ENCODE data around the gene PUSL1. TPM values are rescaled to one million over a fixed set of nuclear protein-coding genes. Genes with fewer than 3 reads are reported as not detected.

PUSL1 gene
- total and polyA plus RNA-seq, 2 experiments from 2014 or later: 41.5 to 55.8 TPM

DNA sequence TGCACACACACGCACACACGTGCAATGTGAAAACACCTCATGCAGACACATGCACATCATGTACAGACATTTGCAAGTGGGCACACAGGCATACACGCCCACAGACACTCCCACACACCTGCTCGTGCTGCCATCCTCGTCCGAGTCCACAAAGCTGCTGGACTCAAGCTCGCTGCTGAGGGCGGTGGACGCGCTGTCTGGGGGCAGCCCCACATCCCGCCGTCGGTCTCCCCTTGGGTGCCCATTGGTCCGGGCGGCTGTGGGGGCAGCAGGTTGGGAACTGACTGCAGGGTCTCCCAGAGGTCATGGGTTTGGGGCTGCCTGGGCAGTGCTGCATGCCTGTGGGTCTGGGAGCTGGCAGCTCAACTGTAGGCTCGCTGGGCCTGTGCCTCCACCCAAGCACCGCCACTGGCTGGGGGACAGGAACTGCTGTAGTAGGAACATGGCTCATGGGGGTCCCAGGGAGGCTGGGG, 33.2 kb downstream of the PUSL1 start:
- Histone ChIP-seq H4K20me1 (replicated peaks; ENCODE audit: insufficient read depth) (0 out of 2 replicates have a peak, but pooled peaks cover 3% of the 10 kb centered on the region), H3K36me3 (ENCODE audit: insufficient read depth) (no peaks in the 10 kb centered on the region), H2AFZ (no peak overlapping the region), H3K79me2 (replicated peaks; ENCODE audit: insufficient read depth) (peaks cover 5% of the 10 kb centered on the region), H3K27ac (ENCODE audit: low read depth) (no peak overlapping the region), H3K4me3 (no peak overlapping the region), H3K27me3 (ENCODE audit: insufficient read depth) (no peaks in the 10 kb centered on the region), H3K9me2 (ENCODE audit: insufficient read depth) (no peaks in the 10 kb centered on the region), H3K4me2 (no peak overlapping the region), H3F3A (replicated peaks; ENCODE audit: low read depth) (peaks cover 9% of the 10 kb centered on the region), H3K4me1 (ENCODE audit: insufficient read depth) (no peaks in the 10 kb centered on the region)
- Mint-ChIP-seq H3K27ac (no peak overlapping the region), H3K36me3 (ENCODE audit: low read depth) (peaks cover 18% of the 10 kb centered on the region), H3K27me3 (ENCODE audit: insufficient read depth, low read depth, poor library complexity) (peaks cover 6% of the 10 kb centered on the region), H3K4me3 (no peak overlapping the region), H3K9me3 (no peaks in the 10 kb centered on the region; the same call in 2 of the 3 replicates), H3K4me1 (no peaks in the 10 kb centered on the region; the same call in 2 of the 3 replicates)
- TF ChIP-seq ZNF114 (CRISPR knock-in tag; IDR thresholded peaks at IDR 0.05) (no peak), ZNF331 (CRISPR knock-in tag; IDR thresholded peaks at IDR 0.05; ENCODE audit: low read depth) (no peak), EZH2phosphoT487 (IDR thresholded peaks at IDR 0.05; ENCODE audit: unreplicated experiment) (no peak), NANOG (IDR thresholded peaks at IDR 0.05; ENCODE audit: borderline replicate concordance) (no peak), CREB1 (CRISPR knock-in tag; IDR thresholded peaks at IDR 0.05; ENCODE audit: low read depth) (no peak), POLR2AphosphoS5 (IDR thresholded peaks at IDR 0.05; ENCODE audit: low read depth) (no peak), EZH2 (IDR thresholded peaks at IDR 0.05; ENCODE audit: low read depth, unreplicated experiment) (no peak), JUNB (IDR thresholded peaks at IDR 0.05; ENCODE audit: unreplicated experiment) (no peak), STAT1 (IDR thresholded peaks at IDR 0.05; ENCODE audit: unreplicated experiment) (no peak)
- TF ChIP-seq, protein P1, sequence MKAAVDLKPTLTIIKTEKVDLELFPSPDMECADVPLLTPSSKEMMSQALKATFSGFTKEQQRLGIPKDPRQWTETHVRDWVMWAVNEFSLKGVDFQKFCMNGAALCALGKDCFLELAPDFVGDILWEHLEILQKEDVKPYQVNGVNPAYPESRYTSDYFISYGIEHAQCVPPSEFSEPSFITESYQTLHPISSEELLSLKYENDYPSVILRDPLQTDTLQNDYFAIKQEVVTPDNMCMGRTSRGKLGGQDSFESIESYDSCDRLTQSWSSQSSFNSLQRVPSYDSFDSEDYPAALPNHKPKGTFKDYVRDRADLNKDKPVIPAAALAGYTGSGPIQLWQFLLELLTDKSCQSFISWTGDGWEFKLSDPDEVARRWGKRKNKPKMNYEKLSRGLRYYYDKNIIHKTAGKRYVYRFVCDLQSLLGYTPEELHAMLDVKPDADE (IDR thresholded peaks at IDR 0.05): no peak
- TF ChIP-seq, protein P2, sequence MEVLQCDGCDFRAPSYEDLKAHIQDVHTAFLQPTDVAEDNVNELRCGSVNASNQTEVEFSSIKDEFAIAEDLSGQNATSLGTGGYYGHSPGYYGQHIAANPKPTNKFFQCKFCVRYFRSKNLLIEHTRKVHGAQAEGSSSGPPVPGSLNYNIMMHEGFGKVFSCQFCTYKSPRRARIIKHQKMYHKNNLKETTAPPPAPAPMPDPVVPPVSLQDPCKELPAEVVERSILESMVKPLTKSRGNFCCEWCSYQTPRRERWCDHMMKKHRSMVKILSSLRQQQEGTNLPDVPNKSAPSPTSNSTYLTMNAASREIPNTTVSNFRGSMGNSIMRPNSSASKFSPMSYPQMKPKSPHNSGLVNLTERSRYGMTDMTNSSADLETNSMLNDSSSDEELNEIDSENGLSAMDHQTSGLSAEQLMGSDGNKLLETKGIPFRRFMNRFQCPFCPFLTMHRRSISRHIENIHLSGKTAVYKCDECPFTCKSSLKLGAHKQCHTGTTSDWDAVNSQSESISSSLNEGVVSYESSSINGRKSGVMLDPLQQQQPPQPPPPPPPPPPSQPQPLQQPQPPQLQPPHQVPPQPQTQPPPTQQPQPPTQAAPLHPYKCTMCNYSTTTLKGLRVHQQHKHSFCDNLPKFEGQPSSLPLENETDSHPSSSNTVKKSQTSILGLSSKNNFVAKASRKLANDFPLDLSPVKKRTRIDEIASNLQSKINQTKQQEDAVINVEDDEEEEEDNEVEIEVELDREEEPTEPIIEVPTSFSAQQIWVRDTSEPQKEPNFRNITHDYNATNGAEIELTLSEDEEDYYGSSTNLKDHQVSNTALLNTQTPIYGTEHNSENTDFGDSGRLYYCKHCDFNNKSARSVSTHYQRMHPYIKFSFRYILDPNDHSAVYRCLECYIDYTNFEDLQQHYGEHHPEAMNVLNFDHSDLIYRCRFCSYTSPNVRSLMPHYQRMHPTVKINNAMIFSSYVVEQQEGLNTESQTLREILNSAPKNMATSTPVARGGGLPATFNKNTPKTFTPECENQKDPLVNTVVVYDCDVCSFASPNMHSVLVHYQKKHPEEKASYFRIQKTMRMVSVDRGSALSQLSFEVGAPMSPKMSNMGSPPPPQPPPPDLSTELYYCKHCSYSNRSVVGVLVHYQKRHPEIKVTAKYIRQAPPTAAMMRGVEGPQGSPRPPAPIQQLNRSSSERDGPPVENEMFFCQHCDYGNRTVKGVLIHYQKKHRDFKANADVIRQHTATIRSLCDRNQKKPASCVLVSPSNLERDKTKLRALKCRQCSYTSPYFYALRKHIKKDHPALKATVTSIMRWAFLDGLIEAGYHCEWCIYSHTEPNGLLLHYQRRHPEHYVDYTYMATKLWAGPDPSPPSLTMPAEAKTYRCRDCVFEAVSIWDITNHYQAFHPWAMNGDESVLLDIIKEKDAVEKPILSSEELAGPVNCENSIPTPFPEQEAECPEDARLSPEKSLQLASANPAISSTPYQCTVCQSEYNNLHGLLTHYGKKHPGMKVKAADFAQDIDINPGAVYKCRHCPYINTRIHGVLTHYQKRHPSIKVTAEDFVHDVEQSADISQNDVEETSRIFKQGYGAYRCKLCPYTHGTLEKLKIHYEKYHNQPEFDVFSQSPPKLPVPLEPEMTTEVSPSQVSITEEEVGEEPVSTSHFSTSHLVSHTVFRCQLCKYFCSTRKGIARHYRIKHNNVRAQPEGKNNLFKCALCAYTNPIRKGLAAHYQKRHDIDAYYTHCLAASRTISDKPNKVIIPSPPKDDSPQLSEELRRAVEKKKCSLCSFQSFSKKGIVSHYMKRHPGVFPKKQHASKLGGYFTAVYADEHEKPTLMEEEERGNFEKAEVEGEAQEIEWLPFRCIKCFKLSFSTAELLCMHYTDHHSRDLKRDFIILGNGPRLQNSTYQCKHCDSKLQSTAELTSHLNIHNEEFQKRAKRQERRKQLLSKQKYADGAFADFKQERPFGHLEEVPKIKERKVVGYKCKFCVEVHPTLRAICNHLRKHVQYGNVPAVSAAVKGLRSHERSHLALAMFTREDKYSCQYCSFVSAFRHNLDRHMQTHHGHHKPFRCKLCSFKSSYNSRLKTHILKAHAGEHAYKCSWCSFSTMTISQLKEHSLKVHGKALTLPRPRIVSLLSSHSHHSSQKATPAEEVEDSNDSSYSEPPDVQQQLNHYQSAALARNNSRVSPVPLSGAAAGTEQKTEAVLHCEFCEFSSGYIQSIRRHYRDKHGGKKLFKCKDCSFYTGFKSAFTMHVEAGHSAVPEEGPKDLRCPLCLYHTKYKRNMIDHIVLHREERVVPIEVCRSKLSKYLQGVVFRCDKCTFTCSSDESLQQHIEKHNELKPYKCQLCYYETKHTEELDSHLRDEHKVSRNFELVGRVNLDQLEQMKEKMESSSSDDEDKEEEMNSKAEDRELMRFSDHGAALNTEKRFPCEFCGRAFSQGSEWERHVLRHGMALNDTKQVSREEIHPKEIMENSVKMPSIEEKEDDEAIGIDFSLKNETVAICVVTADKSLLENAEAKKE (CRISPR knock-in tag; IDR thresholded peaks at IDR 0.05): no peak
- TF ChIP-seq, protein P3, sequence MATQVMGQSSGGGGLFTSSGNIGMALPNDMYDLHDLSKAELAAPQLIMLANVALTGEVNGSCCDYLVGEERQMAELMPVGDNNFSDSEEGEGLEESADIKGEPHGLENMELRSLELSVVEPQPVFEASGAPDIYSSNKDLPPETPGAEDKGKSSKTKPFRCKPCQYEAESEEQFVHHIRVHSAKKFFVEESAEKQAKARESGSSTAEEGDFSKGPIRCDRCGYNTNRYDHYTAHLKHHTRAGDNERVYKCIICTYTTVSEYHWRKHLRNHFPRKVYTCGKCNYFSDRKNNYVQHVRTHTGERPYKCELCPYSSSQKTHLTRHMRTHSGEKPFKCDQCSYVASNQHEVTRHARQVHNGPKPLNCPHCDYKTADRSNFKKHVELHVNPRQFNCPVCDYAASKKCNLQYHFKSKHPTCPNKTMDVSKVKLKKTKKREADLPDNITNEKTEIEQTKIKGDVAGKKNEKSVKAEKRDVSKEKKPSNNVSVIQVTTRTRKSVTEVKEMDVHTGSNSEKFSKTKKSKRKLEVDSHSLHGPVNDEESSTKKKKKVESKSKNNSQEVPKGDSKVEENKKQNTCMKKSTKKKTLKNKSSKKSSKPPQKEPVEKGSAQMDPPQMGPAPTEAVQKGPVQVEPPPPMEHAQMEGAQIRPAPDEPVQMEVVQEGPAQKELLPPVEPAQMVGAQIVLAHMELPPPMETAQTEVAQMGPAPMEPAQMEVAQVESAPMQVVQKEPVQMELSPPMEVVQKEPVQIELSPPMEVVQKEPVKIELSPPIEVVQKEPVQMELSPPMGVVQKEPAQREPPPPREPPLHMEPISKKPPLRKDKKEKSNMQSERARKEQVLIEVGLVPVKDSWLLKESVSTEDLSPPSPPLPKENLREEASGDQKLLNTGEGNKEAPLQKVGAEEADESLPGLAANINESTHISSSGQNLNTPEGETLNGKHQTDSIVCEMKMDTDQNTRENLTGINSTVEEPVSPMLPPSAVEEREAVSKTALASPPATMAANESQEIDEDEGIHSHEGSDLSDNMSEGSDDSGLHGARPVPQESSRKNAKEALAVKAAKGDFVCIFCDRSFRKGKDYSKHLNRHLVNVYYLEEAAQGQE (IDR thresholded peaks at IDR 0.05; ENCODE audit: unreplicated experiment): no peak
- TF ChIP-seq, protein P4, sequence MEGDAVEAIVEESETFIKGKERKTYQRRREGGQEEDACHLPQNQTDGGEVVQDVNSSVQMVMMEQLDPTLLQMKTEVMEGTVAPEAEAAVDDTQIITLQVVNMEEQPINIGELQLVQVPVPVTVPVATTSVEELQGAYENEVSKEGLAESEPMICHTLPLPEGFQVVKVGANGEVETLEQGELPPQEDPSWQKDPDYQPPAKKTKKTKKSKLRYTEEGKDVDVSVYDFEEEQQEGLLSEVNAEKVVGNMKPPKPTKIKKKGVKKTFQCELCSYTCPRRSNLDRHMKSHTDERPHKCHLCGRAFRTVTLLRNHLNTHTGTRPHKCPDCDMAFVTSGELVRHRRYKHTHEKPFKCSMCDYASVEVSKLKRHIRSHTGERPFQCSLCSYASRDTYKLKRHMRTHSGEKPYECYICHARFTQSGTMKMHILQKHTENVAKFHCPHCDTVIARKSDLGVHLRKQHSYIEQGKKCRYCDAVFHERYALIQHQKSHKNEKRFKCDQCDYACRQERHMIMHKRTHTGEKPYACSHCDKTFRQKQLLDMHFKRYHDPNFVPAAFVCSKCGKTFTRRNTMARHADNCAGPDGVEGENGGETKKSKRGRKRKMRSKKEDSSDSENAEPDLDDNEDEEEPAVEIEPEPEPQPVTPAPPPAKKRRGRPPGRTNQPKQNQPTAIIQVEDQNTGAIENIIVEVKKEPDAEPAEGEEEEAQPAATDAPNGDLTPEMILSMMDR (conservative IDR thresholded peaks at IDR 0.05; ENCODE audit: low read depth in 2 of 2): no peak
- ATAC-seq (no peak), DNase-seq (ENCODE audit: low spot score) (no peak)

Measured in GM23338 (cell line).